HG03280 (cell line): ENCODE measurements around the gene LTA.
"Not testable (repeated sequence)": the region's sequence is repeated elsewhere in the genome, so short reads cannot be mapped to it uniquely, and the experiment has no call there.

ENCODE experiments used
- ATAC-seq: cut with Tn5 transposase; IDR thresholded peaks from one replicate; pipeline ENCODE4 v1.9.1; 2021; ENCODE audit warnings: mild to moderate bottlenecking, moderate library complexity; ENCODE audit not compliant: unreplicated experiment

LTA gene

GRCh38 chr6:31541658-31542521 is 30.2 kb upstream of the LTA start, which contains the start of gene DDX39B:
TSS of gene DDX39B (minus strand) at chr6:31542003. CDS start at chr6:31540532, 1,471 bp downstream.
- ATAC-seq, result peak; percentile 63

GRCh38 chr6:31543639-31544038 is 28.4 kb upstream of the LTA start:
- no peak for ATAC-seq

GRCh38 chr6:31544676-31545075 is 27.4 kb upstream of the LTA start:
- ATAC-seq, result no peak

GRCh38 chr6:31545291-31545690 is 26.8 kb upstream of the LTA start:
- ATAC-seq, result no peak

- ATAC-seq, result peak; percentile 49
These were observed 25.6 kb upstream of the LTA start, which contains the start of gene ATP6V1G2 for GRCh38 chr6:31546339-31546957. TSS of gene ATP6V1G2 (minus strand) at chr6:31546608. CDS start at chr6:31546559, 49 bp downstream.

GRCh38 chr6:31546958-31547726 is 24.9 kb upstream of the LTA start, which contains the start of gene NFKBIL1:
TSS of gene NFKBIL1 (plus strand) at chr6:31547608. CDS start at chr6:31547695, 87 bp downstream.
- peak; percentile 63 for ATAC-seq

- no peak for ATAC-seq
These were observed 24.2 kb upstream of the LTA start for GRCh38 chr6:31547727-31548543.

GRCh38 chr6:31548544-31548873 is 23.6 kb upstream of the LTA start:
- ATAC-seq, result no peak

GRCh38 chr6:31551371-31551770 is 20.7 kb upstream of the LTA start:
- not testable (repeated sequence) for ATAC-seq

- ATAC-seq, result no peak
These were observed 15.8 kb upstream of the LTA start for GRCh38 chr6:31556307-31556706.

GRCh38 chr6:31557443-31558317 is 14.4 kb upstream of the LTA start:
- no peak for ATAC-seq

GRCh38 chr6:31558318-31558625 is 13.8 kb upstream of the LTA start:
- no peak for ATAC-seq

GRCh38 chr6:31558631-31559500 is 13.2 kb upstream of the LTA start:
- no peak for ATAC-seq

GRCh38 chr6:31559606-31559957 is 12.5 kb upstream of the LTA start:
- ATAC-seq, result no peak

GRCh38 chr6:31559958-31560696 is 12.0 kb upstream of the LTA start:
- ATAC-seq, result peak; percentile 66

GRCh38 chr6:31560697-31561058 is 11.4 kb upstream of the LTA start:
- no peak for ATAC-seq

- ATAC-seq, result no peak
These were observed 4.3 kb upstream of the LTA start for GRCh38 chr6:31567531-31568370.
